NCI-H226 (cell line): ENCODE data around the gene DNAJC1.

Source experiments
- DNase-seq: peaks from one replicate; pipeline ENCODE4 v3.0.0-alpha.2; 2015

DNAJC1 gene

DNA sequence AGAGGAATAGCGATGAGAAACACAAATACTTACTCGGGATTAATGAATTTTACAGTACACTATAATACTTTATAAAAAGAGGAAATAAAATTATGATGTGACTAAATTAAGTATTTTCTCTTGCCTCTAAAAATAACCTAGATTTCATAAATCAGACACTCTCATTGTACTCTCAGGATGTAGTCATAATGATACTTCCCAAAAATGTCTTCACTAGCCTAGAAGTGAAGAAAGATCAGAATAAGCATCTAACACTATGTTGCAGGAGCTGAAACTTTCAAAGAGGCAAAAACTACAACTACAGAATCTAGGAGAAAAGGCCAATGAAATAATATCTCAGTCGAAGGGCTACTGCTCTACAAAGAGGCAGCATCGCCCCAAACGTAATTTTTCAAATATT lies 49.4 kb downstream of the DNAJC1 start:
- no peak for DNase-seq

DNA sequence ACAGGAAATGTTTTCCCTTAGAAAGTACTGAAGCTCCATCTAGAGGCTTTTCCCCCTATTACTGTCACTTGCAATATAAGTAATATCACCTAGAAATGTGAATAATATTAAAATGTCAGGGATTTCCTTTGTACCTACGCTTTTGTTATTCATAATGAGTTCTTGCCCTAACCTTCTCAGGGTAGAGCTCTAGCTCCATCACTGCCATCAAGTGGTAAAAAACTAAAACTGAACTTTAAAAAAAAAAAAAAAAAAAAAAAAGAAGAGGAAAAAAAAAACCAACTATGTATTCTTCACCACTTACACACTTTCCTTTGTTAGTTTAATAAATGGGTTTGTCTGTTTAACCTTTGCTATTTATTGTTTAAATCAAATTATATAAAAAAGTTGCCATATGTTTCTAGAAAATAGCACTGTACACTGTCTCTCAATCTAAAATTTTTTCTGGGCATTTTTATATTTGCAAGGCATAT lies 49.9 kb downstream of the DNAJC1 start:
- peak; percentile 61 for DNase-seq

DNA sequence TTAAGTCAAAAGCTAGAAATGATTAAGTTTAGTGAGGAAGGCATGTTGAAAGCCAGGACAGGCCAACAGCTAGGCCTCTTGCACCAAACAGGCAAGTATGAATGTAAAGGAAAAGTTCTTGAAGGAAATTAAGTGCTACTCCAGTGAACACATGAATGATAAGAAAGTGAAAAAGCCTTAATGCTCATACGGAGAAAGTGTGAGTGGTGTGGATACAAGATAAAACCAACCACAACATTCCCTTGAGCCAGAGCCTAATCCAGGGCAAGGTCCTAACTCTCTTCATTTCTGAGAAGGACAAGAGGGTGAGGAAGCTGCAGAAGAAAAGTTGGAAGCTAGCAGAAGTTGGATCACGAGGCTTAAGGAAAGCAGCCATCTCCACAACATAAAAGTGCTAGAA lies 53.0 kb downstream of the DNAJC1 start:
- DNase-seq, result peak; percentile 81

DNA sequence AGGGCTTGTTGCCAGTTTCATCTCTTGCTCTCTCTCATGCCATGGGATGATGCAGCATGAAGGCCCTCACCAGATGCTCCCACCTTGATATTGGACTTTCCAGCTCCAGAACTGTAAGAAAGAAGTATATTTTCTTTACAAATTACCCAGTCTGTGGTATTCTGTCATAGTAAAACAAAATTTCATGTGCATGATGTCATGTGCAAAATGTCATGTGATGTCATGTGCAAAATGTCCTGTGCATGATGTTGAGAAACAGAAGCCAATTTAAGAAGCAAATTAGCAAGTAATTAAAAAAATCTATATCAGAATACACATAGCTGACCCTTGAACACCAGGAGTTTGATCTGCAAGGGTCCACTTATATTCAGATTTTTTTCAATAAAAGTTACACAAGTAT lies 56.6 kb downstream of the DNAJC1 start:
- no peak for DNase-seq

DNA sequence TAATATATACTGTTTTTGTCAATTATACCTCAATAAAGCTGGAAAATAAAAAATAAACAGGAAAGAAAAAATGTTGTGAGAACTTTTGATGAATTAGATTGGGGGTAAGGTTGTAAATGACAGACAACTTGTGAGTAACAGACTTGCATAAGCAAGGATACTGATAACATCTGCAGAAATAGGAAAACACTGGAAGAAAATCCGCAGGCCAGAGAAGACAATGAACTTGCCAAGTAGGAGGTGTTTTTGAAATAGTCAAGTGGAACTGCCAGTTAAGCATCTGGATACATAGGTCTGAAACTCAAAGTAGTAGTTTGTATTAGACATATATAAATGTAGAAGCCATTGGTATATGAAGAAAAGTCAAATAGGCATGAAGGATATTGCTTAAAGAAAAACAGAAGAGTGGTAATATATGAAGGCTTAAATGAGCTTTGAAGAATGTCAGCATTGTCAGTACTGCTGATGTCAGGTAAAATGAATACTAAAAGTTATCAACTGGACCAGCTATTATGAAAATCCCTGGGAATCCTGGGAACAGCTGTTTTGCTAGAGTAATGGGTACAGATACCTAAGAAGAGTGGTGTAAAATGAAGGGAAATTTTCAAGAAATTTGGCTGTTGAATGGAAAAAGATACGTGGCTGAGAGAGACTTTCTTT lies 58.7 kb downstream of the DNAJC1 start:
- DNase-seq, result no peak

DNA sequence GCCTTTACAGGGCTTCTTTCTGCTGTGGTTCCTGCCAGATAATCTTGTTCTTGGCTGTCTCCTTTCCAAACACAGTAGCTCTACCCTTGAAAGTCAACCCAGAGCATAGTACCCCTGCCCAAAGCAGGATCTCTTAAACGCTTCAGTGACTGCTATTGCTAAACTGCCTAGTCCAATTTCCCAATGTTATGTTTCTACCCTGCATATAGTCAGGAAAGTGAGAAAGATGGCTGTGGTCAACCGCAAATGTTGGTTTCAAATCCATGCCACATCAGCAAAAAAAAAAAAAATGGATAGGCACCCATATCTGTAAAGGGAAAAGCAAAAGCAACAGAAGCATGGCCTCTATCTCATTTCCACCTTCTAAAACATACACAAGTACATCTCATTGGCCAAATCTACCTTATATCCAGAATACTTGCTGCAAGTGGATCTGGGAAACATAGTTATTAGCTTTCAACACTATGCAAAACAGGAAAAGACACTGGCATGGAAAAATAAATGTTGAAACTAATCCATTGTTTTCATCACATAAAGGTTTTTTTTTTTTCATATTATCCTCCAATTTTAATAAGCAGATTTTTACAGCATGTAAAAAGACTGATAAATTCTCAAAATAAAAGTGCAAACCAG lies 59.8 kb downstream of the DNAJC1 start:
- no peak for DNase-seq

DNA sequence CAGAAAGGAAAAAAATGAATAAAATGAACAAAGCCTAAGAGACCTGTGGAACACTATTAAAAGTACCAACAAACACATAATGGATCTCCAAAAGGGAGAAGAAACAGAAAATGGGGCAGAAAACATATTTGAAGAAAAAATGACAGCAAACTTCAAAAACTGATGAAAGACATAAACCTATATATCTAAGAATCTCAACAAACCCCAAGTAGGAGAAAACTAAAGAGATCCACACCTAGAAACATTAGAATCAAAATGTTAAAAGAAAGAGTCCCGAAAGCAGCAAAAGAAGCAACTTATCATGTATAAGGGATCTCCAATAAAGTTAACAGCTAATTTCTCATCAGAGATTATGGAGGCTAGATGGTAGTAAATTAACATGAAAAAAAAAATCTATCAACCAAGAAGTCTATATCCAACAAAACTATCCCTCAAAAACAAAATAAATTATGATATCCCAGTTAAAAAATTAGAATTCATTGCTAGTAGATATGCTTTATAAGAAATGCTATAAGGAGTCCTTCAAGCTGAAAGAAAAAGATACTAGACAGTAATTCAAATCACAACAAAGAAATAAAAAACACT lies 68.0 kb downstream of the DNAJC1 start:
- no peak for DNase-seq

DNA sequence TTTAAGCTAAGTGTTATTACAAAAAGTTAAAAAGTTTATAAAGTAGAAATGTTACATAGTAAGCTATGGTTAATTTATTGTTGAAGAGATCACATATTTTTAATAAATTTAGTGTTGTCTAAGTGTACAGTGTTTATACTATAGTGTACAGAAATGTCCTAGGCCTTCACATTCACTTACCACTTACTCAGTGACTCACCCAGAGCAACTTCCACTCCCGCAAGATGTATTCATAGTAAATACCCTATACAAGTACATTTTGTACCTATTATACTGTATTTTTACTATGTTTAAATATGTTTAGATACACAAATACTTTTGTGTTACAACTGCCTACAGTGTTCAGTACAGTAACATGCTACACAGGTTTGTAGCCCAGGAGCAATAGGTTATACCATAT lies 69.2 kb downstream of the DNAJC1 start:
- no peak for DNase-seq

DNA sequence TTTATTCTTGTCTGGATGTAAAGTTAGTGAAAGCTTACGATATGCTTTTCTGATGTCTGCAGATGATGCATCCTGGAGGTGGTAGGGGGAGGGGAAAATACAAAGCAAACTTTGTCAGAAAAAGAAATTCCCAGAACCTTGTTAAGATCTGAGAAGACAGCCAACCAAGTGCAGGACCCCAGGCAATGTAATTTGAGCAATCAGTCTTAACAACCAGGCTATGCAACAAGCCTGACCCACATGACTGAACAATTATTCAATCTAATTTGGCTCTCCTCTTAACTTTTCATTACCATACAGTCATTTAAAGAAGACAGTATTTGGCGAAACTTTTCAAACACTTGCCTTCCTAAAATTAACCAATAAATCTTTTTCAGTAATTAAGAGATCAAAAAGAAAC lies 74.5 kb downstream of the DNAJC1 start:
- DNase-seq, result no peak

DNA sequence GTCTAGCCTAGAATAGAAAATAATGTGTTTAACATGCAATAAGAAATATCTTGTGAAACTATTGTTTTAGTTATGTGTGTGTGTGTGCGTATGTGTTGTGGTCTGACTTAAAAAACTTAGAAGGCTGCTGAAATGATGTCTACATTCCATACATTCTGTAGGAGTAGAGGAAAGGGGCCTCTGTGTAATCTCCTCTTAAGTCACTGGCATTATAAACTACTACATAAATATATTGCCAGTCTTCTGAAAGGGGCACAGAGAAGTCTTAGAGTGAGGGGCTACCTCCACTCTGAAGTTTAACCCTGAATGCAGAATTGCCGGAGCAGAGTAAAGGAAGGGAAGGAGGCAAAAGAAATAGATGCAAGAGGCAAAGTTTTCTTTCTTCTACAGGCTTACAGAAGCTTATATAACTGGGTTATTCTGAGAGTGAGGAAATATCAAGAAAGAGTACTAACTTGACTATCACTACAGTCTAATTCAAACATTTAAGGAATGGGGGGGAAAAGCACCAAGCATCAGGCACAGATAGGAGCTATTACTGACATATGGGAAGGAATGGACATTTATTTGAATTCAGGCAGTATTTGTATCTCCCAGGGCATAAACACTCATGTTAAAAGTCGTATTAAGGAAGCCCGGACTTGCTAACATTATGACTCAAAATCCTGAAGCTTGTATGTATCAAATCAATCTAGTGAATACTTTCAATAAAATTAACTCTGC lies 75.7 kb downstream of the DNAJC1 start:
- peak; percentile 50 for DNase-seq

DNA sequence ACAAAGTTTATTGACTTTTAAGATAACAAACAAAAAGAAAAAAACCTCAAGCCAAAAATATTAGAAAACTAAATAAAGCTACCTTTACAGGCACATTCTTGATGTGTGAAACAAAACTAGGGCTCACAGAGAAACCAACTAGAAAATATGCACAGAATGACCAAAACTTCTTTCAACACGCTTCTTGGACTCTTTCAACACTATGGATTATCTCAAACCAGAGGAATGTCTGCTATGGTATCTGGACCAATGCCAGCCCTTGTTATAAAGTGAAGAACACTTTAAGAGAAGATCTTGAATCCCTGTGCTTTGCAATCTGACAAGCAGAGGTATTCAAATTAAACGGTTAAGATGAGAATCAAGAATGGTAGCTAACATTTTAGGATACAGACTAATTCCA lies 76.6 kb downstream of the DNAJC1 start:
- peak; percentile 93 for DNase-seq

DNA sequence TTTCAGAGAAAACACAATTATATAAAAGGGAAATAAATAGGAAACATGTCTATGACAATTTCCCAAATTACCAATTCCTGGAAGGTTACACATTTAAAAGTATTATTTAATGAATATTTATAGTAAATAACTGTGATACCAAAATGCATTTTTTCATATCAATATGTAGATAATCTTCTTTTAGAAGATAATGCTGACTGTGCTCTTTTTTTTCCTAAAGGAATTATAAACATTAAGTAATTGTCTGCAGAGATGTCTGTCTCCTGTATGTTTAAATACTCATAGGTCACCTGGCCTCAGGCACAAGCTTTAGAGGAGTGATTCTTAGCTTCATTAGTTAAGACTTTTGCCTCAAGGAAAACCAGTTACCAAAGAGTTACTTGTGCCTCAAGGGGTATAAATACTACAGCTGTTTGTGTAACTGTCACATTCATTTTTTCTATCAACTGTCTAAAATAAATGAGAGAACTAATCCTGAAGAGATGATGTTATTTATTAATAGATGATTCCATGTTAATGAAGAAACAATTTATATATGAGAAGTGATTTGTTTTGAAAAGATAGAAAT lies 77.1 kb downstream of the DNAJC1 start:
- DNase-seq, result peak; percentile 67

DNA sequence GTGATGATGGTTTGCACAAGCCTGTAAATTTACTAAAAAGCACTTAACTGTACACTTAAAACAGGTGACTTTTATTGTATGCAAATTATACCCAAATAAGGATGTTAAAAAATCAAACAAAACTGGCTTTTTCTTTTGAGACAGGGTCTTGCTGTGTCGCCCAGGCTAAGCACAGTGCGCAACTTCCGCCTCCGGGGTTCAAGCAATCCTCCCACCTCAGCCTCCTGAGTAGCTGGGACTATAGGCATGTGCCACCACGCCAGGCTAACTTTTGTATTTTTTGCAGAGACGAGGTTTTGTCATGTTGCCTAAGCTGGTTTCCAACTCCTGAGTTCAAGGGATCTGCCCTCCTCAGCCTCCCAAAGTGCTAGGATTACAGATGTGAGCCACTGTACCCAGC lies 77.7 kb downstream of the DNAJC1 start:
- DNase-seq, result no peak

DNA sequence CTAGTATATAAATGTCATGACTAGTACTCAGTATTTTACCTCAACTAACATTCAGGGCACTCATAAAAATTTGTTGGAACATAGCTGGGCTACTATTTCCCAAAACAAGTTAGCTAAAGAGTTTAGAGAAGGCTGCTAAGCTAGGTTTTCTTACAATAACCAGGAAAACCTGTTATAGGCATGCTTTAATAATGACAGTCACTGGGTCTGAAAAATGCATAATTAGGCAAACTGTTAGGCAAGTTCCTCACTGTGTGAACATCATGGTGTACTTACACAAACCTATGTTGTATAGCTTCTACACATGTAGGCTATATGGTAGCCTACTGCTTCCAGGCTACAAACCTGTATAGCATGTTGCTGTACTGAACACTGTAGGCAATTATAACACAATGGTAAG lies 79.0 kb downstream of the DNAJC1 start:
- no peak for DNase-seq

DNA sequence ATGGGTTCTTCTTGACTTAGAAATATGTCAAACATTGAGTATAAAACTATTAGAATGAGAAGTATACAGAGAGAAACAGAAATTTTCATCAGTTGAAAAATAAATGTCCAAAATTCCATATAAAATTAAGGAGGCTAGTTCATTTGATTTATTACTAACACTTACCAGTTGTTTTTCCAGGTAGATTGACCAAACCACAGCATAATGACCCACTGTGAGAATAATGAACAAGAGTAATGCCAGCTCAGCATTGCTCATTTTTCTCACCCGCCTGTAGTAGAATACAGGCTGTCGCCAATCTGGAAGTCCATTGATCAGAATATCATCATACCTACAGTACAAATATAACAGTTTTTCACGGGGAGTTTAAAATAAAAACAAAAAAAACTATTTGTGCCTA lies 82.9 kb downstream of the DNAJC1 start:
- no peak for DNase-seq

DNA sequence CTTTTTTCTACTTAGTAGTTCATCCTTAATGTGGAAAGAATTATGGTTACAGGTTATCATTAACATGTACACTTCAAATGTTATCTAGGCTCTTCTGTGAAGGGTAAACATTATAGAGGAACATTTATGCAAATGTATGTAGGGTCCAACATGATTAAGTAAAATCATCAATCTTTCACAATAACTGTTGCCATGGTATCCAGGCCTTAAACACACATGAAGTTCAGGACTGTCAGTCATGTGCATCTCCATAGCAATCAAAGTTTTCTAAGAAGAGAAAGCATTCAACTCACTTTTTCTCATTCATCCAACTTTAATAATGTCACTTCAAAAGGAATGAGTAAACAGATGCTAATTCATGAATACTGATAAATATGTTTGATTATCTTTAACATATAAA lies 83.6 kb downstream of the DNAJC1 start:
- DNase-seq, result no peak

DNA sequence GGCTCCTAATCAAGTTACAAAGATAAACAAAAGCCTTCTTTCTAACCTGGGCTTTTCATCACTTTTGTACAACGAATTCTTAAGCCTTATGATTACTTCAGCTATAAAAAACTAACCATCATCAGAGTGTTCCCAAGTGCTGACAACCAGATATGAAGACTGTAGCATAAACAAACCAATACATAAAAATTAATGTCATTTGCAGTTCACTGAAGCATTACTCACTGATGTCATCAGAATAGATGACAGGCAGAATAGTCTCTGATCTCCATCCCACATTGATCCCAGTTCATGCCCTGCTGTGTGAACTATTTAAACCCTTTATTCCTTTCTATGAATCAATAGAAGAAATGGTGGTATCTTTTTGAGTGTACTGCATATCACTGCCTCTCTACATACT lies 84.4 kb downstream of the DNAJC1 start:
- DNase-seq, result no peak

DNA sequence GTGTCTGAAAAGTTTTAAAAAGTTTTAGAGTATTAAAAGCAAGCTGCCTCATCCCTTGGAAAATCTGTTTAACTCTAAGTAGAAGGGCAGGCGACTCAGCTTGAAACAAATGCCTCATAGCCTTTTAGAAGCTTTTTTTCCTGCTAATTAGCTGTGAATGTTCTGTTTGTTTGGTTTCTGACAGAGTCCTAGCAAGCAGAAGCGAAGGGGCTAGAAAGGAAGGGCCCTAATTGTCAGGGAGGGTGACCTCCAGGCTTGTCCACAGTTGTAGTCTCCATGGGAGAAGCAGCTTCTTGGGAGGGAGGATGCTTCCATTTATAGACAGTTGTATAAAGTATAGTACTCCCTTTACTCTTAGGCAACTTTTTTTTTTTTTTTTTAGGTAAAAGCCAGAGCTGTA lies 90.9 kb downstream of the DNAJC1 start:
- no peak for DNase-seq

DNA sequence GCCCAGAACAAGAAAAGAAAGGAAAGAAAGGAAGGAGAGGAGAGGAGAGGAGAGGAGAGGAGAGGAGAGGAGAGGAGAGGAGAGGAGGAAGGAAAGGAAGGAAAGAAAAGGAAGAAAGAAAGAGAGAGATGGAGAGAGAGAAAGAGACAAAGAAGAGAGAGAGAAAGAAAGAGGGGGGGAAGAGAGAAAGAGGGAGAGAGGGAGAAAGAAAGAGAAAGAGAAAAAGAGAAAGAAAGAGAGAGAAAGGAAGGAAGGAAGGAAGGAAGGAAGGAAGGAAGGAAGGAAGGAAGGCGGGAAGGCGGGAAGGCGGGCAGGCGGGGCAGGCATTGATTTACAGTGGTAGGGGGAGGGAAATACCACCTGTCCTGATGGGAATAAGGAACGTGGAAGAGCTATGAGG lies 92.7 kb downstream of the DNAJC1 start:
- no peak for DNase-seq

DNA sequence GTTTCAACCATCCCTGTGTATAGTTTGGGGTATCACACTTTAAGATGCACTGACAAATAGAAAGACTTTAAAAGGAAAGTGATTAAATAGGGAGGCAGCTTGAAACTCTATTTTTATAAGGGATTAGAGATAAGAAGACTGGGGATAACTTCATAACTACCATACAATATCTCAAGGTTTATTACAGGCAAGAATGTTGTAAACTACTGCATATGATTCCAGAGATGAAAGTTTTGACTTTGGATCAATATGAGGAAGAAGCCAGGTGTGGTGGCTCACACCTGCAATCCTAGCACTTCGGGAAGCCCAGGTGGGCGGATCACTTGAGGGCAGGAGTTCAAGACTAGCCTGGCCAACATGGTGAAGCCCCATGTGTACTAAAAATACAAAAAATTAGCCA lies 96.1 kb downstream of the DNAJC1 start:
- no peak for DNase-seq

DNA sequence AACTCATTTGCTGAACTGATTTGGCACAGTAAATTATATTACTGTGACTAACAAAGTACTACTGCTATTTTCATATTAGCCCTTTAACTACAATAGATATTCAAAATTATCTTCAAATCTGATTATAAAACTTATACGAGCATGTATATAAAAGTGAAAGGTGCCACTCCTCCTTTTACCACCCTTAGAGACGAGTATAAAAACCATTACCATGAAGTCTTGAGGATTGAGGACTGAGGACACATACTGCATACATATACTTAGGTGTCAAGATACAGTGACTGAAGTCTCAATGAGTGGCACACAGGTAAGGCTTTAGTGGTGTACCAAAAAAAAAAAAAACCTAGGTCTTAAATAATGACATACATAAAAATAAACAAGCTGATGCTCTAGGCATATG lies 98.6 kb downstream of the DNAJC1 start:
- no peak for DNase-seq

DNA sequence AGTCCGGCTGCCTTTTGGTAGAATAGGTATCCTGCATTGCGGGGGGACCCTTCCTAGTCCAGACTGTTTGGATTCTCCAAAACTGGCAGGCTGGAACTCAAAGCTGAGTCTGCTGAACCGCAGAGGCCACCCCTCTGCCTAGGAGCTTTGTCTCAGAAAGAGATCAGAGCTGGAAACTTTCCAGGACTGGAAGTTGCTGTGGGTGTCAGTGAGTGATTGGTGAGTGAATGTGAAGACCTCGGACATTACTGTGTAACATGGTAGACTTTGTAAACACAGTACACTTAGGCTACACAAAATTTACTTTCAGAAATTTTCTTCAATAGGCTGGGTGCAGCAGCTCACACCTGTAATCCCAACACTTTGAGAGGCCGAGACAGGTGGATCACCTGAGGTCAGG lies 103.8 kb downstream of the DNAJC1 start:
- DNase-seq, result no peak

DNA sequence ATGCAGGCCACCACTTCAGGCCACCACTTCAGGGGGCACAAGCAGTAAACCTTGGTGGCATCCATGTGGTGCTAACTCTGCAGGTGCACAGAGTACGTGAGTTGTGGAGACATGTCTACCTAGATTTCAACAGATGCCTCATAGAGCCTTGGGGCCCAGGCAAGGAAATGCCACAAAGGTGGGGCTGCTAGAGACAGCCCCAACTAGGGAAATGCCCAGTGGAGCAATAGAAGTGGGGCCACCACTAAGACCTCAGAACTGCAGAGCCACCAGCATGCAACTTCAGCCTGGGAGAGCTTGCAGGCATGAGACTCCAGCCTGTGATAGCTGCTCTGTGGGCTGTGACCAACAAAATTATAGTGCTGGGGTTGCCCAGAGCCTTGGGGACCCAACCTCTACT lies 107.6 kb downstream of the DNAJC1 start:
- no peak for DNase-seq
